HG03097 (cell line): ENCODE data around the gene NAA16.
"Not testable (repeated sequence)": the region's sequence is repeated elsewhere in the genome, so short reads cannot be mapped to it uniquely, and the experiment has no call there.

Source experiments
- ATAC-seq: cut with Tn5 transposase; IDR thresholded peaks from one replicate; pipeline ENCODE4 v1.9.1; 2021; ENCODE audit not compliant: unreplicated experiment, low FRiP score

Gene NAA16

GRCh38 chr13:41310963-41311405 lies at the start of gene NAA16:
NAA16 (plus strand) TSS chr13:41311267; CDS start chr13:41311529, 262 bp downstream.
- ATAC-seq: peak; percentile 58

GRCh38 chr13:41263261-41263971 lies 47.7 kb upstream of the NAA16 start, which contains the start of gene MTRF1:
MTRF1 (minus strand) TSS chr13:41263576; CDS start chr13:41260907, 2,669 bp downstream.
- ATAC-seq: peak; percentile 85

DNA sequence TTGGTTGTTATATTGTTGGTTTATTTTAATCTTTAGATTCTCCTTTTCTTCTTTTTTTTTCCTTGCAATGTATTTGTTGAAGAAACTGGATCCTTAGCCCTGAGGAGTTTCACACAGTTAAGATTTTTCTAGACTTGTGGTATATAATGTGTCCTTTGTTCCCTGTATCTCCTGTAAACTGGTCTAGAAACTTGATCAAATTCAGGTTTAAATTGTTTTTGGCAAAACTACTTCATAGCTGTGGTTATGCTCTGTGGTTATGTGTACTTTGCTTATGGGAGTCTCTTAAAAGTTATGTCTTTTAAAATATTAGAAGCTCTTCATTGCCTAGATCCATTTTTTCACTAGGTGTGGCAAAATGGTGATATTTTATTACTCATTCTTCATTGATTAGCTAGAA lies 44.0 kb upstream of the NAA16 start:
- no peak for ATAC-seq

DNA sequence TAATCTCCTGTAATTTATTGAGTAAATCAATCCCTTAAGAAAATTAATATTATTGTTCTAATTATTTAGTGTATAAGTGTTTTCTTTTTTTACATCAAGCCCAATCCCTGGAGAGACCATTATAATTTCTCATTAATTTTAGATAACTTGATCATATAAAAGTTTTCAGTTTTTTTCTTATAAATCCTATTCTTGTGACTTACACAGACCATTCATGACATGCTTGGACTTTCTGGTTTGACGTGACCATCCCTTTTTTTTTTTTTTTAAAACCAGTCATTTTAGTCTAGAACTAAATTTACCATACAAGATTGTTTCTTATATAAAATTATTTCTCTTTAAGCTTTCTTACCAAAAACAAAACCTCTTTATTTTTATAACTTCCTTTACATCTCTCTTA lies 42.3 kb upstream of the NAA16 start:
- ATAC-seq: no peak

GRCh38 chr13:41271456-41272285 lies 39.4 kb upstream of the NAA16 start:
- peak; percentile 58 for ATAC-seq

DNA sequence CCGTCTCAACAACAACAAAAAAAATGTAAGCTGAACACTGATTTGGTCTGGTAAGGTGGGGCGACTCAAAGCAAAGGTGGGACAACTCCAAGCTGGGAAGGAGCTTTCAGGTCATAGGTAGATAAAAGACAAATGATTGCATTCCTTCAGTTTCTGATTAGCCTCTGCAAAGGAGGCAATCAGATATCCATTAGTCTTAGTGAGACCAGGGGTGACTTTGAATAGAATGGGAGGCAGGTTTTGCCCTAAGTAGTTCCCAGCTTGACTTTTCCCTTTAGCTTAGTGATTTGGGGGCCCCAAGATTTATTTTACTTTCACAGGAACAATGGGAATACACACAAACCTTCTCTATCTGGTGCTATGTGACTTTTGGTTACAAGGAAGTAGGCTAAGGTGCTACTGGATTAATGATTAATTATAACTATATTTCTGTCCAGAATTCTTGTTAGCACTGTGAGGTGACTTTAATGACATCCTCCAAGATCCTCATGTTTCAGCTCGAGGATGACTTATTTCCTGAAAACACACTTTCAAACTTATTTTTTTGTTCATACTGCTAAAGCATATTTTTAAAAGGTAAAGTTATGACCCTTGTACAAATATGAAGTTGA lies 37.1 kb upstream of the NAA16 start:
- ATAC-seq: no peak

DNA sequence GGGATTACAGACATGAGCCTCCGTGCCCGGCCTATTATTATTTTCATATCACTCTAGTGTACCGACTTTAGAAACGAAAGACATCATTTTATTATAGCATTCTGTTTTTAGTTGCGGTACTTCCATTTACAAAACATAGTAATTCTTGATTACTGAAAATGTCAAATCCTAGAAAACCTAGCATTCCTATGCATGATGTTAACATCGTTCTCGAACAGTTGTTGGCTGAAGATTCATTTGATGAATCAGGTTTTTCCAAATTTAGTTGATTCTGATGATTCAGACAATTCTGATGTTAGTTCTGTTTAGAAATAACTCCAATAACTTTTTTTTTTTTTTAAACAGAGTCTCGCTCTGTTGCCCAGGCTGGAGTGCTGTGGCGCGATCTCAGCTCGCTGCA lies 36.2 kb upstream of the NAA16 start:
- ATAC-seq: no peak

- no peak for ATAC-seq
These were observed 34.2 kb upstream of the NAA16 start for GRCh38 chr13:41276824-41277223.

DNA sequence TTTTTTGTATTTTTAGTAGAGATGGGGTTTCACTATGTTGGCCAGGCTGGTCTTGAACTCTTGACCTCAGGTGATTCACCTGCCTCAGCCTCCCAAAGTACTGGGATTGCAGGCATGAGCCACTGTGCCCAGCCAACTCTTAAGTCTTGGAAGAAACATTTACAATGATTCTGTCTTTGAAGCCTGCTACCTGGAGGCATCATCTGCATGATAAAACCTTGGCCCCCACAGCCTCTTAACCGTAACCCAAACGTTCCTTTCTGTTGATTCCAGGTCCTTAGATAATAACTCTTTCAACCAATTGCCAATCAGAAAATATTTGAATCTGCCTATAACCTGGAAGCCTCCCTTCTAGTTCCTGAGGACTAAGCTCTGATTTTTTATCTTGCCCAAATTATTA lies 31.9 kb upstream of the NAA16 start:
- ATAC-seq: not testable (repeated sequence)

GRCh38 chr13:41282129-41282571 lies 28.9 kb upstream of the NAA16 start:
- no peak for ATAC-seq

- ATAC-seq: no peak
These were observed 26.4 kb upstream of the NAA16 start for GRCh38 chr13:41284512-41285288.

DNA sequence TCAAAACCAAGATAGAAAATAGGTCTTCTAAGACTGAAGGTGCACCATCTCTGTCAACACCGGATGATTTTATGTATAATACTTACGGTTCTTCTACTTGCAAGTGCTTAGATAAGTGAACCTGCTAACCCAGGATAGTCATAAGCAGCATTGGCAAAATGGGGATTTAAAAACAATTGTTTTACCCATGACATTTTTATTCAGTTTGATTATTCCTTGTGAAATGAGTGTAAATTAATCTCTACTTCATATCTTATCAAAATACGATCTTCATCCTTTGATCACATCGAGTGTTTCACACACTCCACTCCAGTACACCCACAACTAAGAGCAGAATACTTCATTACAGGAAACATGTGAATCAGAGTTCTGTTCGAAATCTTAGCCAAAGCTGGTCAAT lies 24.7 kb upstream of the NAA16 start:
- no peak for ATAC-seq

DNA sequence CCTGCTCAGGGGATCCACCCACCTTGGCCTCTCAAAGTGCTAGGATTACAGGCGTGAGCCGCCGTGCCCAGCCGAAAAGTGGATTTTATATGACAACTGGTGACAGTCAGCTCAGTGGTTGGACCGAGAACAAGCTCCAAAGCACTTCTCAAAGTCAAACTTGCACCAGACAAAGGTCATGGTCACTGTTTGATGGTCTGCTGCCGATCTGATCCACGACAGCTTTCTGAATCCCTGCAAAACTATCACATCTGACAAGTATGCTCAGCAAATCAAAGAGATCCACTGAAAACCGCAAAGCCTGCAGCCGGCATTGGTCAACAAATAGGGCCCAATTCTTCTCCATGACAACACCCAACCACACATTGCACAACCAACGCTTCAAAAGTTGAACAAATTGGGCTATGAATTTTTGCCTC lies 21.6 kb upstream of the NAA16 start:
- no peak for ATAC-seq

DNA sequence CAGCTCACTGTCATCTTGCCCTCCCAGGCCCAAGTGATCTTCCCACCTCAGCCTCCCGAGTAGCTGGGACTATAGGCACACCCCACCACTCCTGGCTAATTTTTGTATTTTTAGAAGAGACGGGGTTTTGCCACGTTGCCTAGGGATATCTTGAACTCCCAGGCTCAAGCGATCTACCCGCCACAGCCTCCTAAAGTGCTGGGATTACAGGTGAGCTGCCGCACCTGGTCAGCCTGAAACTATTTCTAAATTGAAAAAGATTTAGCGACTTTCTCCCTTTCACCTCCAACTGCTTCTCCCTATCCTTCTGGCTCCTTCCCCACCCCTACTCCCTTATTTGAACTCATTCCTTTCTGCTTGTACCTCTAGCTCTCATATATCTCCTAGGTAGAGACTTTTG lies 19.8 kb upstream of the NAA16 start:
- no peak for ATAC-seq

DNA sequence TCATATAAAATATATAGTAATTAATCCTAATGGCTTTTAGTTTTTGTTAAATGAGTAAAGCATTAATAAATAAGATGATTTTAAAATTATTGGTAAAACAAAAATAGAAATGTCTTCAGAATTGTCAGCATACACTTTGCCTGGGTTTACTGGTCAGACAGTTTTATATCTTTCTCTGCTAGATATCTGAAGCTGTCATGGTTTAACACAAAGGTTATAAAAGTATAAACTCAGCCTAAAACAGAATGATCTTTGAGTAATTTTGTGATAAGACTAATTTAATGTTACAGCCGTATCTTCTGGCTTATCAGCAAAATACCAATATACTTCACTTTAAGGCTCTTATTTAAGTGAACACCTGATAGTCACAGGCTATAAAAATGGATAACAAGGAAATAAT lies 17.8 kb upstream of the NAA16 start:
- no peak for ATAC-seq

DNA sequence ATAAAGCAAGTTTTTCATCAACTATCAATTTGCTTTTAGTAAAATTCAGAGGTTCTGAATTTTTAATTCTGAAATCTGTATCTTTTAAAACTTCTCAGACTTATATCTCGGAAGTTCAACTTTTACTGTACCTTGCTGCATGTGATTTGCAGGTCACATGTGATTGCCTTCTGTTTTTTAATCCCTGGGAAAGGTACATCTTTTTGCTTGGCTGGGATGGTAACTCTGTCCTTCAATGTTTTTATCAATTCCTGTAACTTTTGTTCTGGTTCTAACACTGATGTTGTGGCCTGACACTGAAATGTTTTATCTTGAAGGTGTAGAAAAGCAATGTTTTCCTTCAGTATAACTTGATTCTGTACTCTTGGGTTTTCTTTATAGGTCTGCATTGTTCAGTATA lies 16.2 kb upstream of the NAA16 start:
- ATAC-seq: no peak

DNA sequence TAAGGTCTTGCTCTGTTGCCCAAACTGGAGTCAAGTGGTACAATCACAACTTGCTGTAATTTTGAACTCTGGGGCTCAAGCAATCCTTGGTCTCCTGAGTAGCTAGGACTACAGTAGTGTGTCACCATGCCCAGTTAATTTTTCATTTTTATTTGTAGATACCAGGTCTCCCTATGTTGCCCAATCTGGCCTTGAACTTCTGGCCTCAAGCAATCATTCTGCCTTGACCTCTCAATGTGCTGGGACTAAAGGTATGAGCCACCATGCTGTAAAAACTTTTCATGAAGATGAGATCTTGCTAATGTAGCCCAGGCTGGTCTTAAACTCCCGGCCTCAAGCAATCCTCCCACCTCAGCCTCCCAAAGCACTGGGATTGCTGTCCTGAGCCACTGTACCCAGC lies 15.1 kb upstream of the NAA16 start:
- ATAC-seq: no peak

- ATAC-seq: no peak
These were observed 14.0 kb upstream of the NAA16 start for GRCh38 chr13:41296879-41297646.

DNA sequence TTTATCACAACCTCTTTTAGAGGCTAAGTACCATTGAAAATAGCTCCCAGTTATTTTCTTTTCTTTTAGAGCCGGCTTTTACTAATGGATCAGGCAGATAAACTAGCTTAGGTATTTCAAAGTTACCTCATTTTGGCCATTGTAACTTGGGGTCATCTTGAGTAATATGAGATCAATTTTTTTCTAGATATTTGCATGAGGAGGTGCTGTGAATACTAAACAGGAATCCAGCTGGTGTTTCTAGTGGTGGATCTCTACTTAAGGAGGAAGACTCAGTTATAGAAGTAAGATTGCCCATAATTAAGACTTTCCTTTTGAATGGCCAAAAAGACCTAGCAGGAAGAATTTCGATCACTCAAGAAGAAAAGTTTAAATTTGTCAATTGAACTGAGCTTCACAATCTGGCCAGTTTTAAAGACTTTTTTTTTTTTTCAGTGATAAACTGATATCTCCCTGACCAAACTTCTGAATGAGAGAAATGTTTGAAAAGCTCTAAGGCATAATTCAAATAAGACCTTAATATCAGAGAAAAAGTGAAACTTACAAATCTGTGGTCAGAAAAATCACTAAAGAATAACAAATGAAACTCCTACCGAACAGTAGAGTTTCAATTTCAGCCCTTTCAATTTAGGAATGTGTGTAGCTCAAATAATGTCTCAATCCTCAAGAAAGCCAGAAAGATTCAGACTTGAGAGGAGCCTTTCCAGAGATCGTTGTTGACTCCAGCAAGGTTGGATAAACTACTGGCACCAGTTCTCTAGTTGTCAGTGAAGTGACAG lies 11.6 kb upstream of the NAA16 start:
- no peak for ATAC-seq
